CD4-positive, alpha-beta T cell treated with Interleukin-15 for 4 hours (primary cell): ENCODE measurements around the gene CHN2.

Experiments used
- DNase-seq: peaks from one replicate; pipeline ENCODE4 v3.0.0-alpha.2; 2020; ENCODE audit warnings: low spot score

CHN2 gene

GRCh38 chr7:29310625-29311024, 116.0 kb downstream of the CHN2 start:
- DNase-seq, result no peak

GRCh38 chr7:29311314-29311713, 116.7 kb downstream of the CHN2 start:
- no peak for DNase-seq

- DNase-seq, result no peak
Observed at GRCh38 chr7:29314148-29314547, 119.6 kb downstream of the CHN2 start.

GRCh38 chr7:29315122-29315891, 120.7 kb downstream of the CHN2 start:
- DNase-seq, result no peak

- no peak for DNase-seq
Observed at GRCh38 chr7:29315892-29316270, 121.3 kb downstream of the CHN2 start.

- DNase-seq, result no peak
Observed at GRCh38 chr7:29316926-29317325, 122.4 kb downstream of the CHN2 start.

- DNase-seq, result no peak
Observed at GRCh38 chr7:29318853-29319718, 124.5 kb downstream of the CHN2 start.

- DNase-seq, result no peak
Observed at GRCh38 chr7:29319719-29320521, 125.3 kb downstream of the CHN2 start.

- no peak for DNase-seq
Observed at GRCh38 chr7:29320577-29320976, 126.0 kb downstream of the CHN2 start.

- DNase-seq, result no peak
Observed at GRCh38 chr7:29322023-29322712, 127.6 kb downstream of the CHN2 start.

GRCh38 chr7:29325476-29325875, 130.9 kb downstream of the CHN2 start:
- no peak for DNase-seq

- DNase-seq, result no peak
Observed at GRCh38 chr7:29326864-29327263, 132.3 kb downstream of the CHN2 start.

- no peak for DNase-seq
Observed at GRCh38 chr7:29327455-29327854, 132.9 kb downstream of the CHN2 start.

GRCh38 chr7:29328045-29328444, 133.5 kb downstream of the CHN2 start:
- DNase-seq, result no peak

- no peak for DNase-seq
Observed at GRCh38 chr7:29328811-29329210, 134.2 kb downstream of the CHN2 start.

GRCh38 chr7:29329686-29330085, 135.1 kb downstream of the CHN2 start:
- no peak for DNase-seq

GRCh38 chr7:29330136-29330535, 135.6 kb downstream of the CHN2 start:
- no peak for DNase-seq

- DNase-seq, result no peak
Observed at GRCh38 chr7:29331163-29331562, 136.6 kb downstream of the CHN2 start.

GRCh38 chr7:29332042-29332811, 137.7 kb downstream of the CHN2 start:
- no peak for DNase-seq

- DNase-seq, result no peak
Observed at GRCh38 chr7:29332875-29333855, 138.6 kb downstream of the CHN2 start.
